Spleen (tissue), 11 donors: ENCODE results near the gene ZNF469. TPM values are rescaled to one million over a fixed set of nuclear protein-coding genes. Genes with fewer than 3 reads are reported as not detected.

ENCODE experiments used
- DNase-seq: peaks from one replicate; pipeline ENCODE4 v3.0.0-alpha.2; 2020
- H3K27ac ChIP-seq, 8 donors: fragments of 200-600 bp; sonication (generic) in 7 of 8; 1 replicate in 4 of 8; 2 replicates in 4 of 8; pipeline versions ENCODE4 v1.5.0 to v1.8.0; 2016 to 2021; ENCODE audit warnings: inconsistent platforms in 4 of 8, mild to moderate bottlenecking in 4 of 8, moderate library complexity in 1 of 8
- H3K27me3 ChIP-seq, 7 donors: fragments of 200-600 bp; sonication (generic) in 6 of 7; replicated peaks in 1 of 7; 1 replicate in 4 of 7; 2 replicates in 3 of 7; pipeline versions ENCODE4 v1.5.0 to v1.8.0; 2016 to 2021; ENCODE audit warnings: inconsistent platforms in 3 of 7, mild to moderate bottlenecking in 1 of 7
- H3K36me3 ChIP-seq, 6 donors: fragments of 200-600 bp; sonication (generic) in 5 of 6; 1 replicate in 4 of 6; 2 replicates in 2 of 6; pipeline versions ENCODE4 v1.5.0 to v1.8.0; 2016 to 2021; ENCODE audit warnings: inconsistent platforms in 2 of 6
- H3K4me1 ChIP-seq, 6 donors: fragments of 200-600 bp; sonication (generic) in 5 of 6; 1 replicate in 3 of 6; 2 replicates in 3 of 6; pipeline versions ENCODE4 v1.5.0 to v1.8.0; 2016 to 2021; ENCODE audit warnings: inconsistent platforms in 3 of 6
- H3K4me3 ChIP-seq, 8 donors: fragments of 200-600 bp; sonication (generic) in 7 of 8; 1 replicate in 4 of 8; 2 replicates in 4 of 8; pipeline versions ENCODE4 v1.5.0 to v1.8.0; 2016 to 2021; ENCODE audit warnings: inconsistent platforms in 4 of 8, mild to moderate bottlenecking in 4 of 8, moderate library complexity in 2 of 8
- H3K9me3 ChIP-seq, 8 donors: fragments of 200-600 bp; sonication (generic) in 7 of 8; 1 replicate in 4 of 8; 2 replicates in 4 of 8; pipeline versions ENCODE4 v1.5.0 to v1.8.0; 2016 to 2021; ENCODE audit warnings: inconsistent platforms in 4 of 8
- POLR2A ChIP-seq, 3 donors: fragments of 450-650 bp; IDR thresholded peaks; one replicate each; pipeline ENCODE4 v1.5.1; 2017; ENCODE audit warnings: antibody characterized with exemption in 3 of 3, mild to moderate bottlenecking in 1 of 3
- POLR2AphosphoS5 ChIP-seq, 3 donors: sonication (generic); formaldehyde crosslinking; IDR thresholded peaks; one replicate each; pipeline ENCODE4 v1.5.1; 2017; ENCODE audit warnings: antibody characterized with exemption in 3 of 3
- WGBS, 5 donors: extraction: QIAGEN DNeasy Blood & Tissue Kit in 3 of 5; methylation state at CpG; one replicate each; pipeline versions ENCODE4 v1.1.5 to v1.1.7; 2013 to 2018; 5-methylcytosine and 5-hydroxymethylcytosine counted together
- intact Hi-C: fragments of 100-400 bp; cut with DNase I; formaldehyde crosslinking; loops from one replicate; pipeline ENCODE4 v1.15.0; 2023; ENCODE audit warnings: low total_unique reads
- polyA plus RNA-seq, 3 donors: library from polyadenylated mRNA; stranded (reverse); fragments of 200-250 nt; gene quantifications; one replicate each; pipeline ENCODE4 v1.2.1, GENCODE V29; 2013
- total RNA-seq, 7 donors: library from RNA; depleted of rRNA in 3 of 7; stranded (reverse); fragments of >200 nt in 3 of 7; fragmentation: NEBNext Ultra II Directional in 4 of 7; extraction: Animal tissue kit (Norgen Biotek cat#: 25700) in 4 of 7; gene quantifications; one replicate each; pipeline versions ENCODE4 v1.1.0 to v1.2.1, GENCODE V29; 2016 to 2021
- TF ChIP-seq, protein P1 (sequence below), 11 experiments: fragments of 200-600 bp in 7 of 11; fragments of 450-650 bp in 4 of 11; sonication (generic) in 4 of 11; IDR thresholded peaks in 8 of 11; conservative IDR thresholded peaks in 3 of 11; 1 replicate in 7 of 11; 2 replicates in 4 of 11; pipeline versions ENCODE4 v1.4.0 to v1.8.0; 2016 to 2021; ENCODE audit warnings: antibody characterized with exemption in 11 of 11, inconsistent platforms in 4 of 11, mild to moderate bottlenecking in 1 of 11
- donor health status: healthy with polysubstance abuse.
- donor health status: DM: no; HTN: no; CAD: no; lungs with moderate emphysema.
- donor health status: DM: no; HTN: no; CAD: no.
- donor health status: Bipolar disorder and iron deficiency.
- donor health status: healthy.
- donor health status: DM: no; HTN: no; CAD: no.
- donor health status: DM: yes; HTN: yes; CAD: no.

The ZNF469 gene
- total and polyA plus RNA-seq, 10 donors, result 0.27 to 8.0 (median 3.3) TPM

DNA sequence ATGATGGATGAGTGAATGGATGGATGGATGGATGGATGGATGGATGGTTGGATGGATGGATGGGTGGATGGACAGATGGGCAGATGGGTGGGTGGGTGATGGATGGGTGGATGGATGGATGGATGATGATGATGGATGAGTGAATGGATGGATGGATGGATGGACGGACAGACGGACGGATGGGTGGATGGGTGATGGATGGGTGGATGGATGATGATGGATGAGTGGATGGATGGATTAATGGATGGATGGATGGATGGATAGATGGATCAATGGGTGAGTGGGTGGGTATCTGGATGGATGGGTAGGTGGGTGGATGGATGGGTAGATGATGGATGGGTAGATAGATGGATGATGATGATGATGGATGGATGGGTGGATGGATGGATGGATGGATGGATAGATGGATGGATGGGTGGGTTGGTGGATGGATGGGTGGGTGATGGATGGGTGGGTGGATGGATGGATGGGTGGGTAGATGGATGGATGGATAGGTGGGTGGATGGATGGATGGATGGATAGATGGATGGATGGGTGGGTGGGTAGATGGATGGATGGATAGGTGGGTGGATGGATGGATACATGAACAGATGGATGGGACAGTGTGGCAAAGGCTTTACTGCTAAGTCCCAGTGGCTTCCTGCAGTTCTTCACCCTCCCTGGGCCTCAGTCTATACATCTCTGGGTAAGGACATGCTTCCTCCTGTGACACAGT, 40.1 kb downstream of the ZNF469 start:
- peaks cover 0 to 10% (median 0%) of the 10 kb centered on the region in 6 donors for H3K4me1 ChIP-seq
- no peak for DNase-seq
- 50 to 58% (median 55%) methylated on average over 3 of the region's 3 CpGs for WGBS, 5 donors
- H3K36me3 ChIP-seq, result no peaks in the 10 kb centered on the region
- peaks cover 0 to 21% (median 0%) of the 10 kb centered on the region in 7 donors for H3K27me3 ChIP-seq
- no peak overlapping the region for H3K27ac ChIP-seq
- H3K9me3 ChIP-seq, result no peaks in the 10 kb centered on the region
- no peak overlapping the region for H3K4me3 ChIP-seq
- TF ChIP-seq POLR2A (IDR thresholded peaks at IDR 0.05), result no peak
- TF ChIP-seq, protein P1, sequence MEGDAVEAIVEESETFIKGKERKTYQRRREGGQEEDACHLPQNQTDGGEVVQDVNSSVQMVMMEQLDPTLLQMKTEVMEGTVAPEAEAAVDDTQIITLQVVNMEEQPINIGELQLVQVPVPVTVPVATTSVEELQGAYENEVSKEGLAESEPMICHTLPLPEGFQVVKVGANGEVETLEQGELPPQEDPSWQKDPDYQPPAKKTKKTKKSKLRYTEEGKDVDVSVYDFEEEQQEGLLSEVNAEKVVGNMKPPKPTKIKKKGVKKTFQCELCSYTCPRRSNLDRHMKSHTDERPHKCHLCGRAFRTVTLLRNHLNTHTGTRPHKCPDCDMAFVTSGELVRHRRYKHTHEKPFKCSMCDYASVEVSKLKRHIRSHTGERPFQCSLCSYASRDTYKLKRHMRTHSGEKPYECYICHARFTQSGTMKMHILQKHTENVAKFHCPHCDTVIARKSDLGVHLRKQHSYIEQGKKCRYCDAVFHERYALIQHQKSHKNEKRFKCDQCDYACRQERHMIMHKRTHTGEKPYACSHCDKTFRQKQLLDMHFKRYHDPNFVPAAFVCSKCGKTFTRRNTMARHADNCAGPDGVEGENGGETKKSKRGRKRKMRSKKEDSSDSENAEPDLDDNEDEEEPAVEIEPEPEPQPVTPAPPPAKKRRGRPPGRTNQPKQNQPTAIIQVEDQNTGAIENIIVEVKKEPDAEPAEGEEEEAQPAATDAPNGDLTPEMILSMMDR (IDR thresholded peaks at IDR 0.05 in 8 of 11, conservative IDR thresholded peaks at IDR 0.05 in 3 of 11), result no peak
- no peak for TF ChIP-seq POLR2AphosphoS5 (IDR thresholded peaks at IDR 0.05)
- intact Hi-C loops, result no loop called here

DNA sequence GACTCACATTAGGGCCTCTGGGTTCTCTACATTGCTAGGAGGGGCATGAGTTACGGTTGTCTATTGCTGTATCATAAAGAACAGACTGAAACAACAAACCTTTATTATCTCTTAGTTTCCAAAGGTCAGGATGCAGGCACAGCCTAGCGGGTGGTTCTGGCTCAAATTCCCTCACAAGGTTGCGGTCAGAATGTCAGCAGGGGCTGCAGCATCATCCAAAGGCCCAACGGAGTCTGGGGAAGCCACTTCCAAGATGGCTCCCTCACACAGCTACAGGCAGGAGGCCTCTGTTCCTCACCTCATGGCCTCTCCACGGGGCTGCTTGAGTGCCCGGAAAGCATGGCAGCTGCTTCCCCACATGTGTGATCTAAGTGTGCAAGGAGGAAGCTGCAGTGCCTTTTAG, 40.7 kb downstream of the ZNF469 start:
- WGBS, 5 donors, result 80 to 92% (median 88%) methylated on average over 4 to 6 of the region's 6 CpGs
- peaks cover 0 to 21% (median 0%) of the 10 kb centered on the region in 7 donors for H3K27me3 ChIP-seq
- DNase-seq, result no peak
- TF ChIP-seq, protein P1 (IDR thresholded peaks at IDR 0.05 in 8 of 11, conservative IDR thresholded peaks at IDR 0.05 in 3 of 11), result no peak
- TF ChIP-seq POLR2AphosphoS5 (IDR thresholded peaks at IDR 0.05), result peak in 1 of 3 donors; percentile 7
- H3K36me3 ChIP-seq, result no peaks in the 10 kb centered on the region
- no peak overlapping the region for H3K4me3 ChIP-seq
- H3K9me3 ChIP-seq, result no peaks in the 10 kb centered on the region
- intact Hi-C loops, result no loop called here
- H3K4me1 ChIP-seq, result peaks cover 0 to 11% (median 0%) of the 10 kb centered on the region in 6 donors
- H3K27ac ChIP-seq, result no peak overlapping the region

DNA sequence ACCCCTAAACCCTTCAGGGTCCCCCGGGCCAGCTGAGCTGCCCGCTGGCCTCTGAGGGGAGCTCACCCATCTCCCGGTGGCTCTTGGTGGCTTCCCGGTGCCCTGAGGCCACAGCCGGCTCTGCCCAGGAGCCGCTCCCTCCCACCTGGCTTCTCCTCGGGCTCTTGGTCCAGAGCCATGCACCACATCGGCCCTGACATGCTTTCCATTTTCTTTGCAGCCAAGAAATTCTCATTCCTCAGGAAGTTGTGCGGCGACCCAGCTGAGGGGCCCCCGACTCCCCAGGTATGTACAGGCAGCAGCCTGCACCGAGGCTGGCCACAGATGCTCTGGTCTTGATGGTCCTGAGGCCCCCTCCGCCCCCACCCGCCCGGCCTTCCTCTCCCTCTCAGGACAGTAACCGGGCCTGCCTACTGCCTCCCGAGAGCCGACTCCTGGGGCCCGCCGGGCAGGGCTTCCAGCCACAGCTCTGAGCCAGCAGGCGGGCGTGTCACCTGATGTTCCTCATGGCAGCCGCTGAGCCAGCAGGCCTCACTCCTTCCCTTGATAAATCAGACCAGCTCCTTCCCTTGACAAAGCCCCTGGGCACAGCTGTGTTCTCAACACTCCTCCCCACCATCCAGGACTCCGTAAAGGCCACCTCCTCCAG, 42.0 kb downstream of the ZNF469 start:
- Histone ChIP-seq H3K4me1 (peaks cover 0 to 14% (median 7%) of the 10 kb centered on the region in 6 donors), H3K27ac (no peak overlapping the region), H3K27me3 (peaks cover 0 to 19% (median 0%) of the 10 kb centered on the region in 7 donors), H3K4me3 (no peak overlapping the region), H3K36me3 (no peaks in the 10 kb centered on the region), H3K9me3 (no peaks in the 10 kb centered on the region)
- no peak for DNase-seq
- 39 to 60% (median 42%) methylated on average over 15 to 24 of the region's 24 CpGs for WGBS, 5 donors
- TF ChIP-seq POLR2A (IDR thresholded peaks at IDR 0.05) (no peak), POLR2AphosphoS5 (IDR thresholded peaks at IDR 0.05) (peak in 1 of 3 donors; percentile 20)
- intact Hi-C loops, result no loop called here

DNA sequence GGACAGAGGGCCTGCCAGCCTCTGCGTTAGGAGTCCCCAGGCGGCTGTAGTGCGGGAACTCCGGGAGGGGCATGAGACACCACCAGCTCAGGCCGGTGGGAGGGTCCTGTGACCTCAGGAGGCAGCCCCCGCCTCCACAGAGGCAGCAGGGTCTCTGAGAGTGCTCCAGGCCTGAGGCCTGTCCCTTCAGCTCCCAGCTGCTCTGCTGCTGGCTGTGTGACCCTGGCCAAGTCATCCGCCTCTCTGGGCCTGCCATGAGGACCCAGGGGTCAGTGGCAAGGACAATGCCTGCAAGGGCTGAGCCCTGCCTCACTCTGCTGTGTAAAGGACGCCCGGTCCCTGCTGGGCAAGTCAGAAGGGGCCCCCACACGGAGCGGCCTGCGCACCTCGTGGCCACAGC, 43.3 kb downstream of the ZNF469 start:
- Histone ChIP-seq H3K27ac (no peak overlapping the region), H3K4me3 (no peak overlapping the region), H3K4me1 (peaks cover 4 to 27% (median 20%) of the 10 kb centered on the region in 6 donors), H3K27me3 (peaks cover 0 to 22% (median 0%) of the 10 kb centered on the region in 7 donors), H3K9me3 (no peaks in the 10 kb centered on the region), H3K36me3 (no peaks in the 10 kb centered on the region)
- WGBS, 5 donors, result 80 to 96% (median 93%) methylated on average over 1 to 13 of the region's 13 CpGs
- DNase-seq, result no peak
- intact Hi-C loops, result no loop called here
- TF ChIP-seq POLR2AphosphoS5 (IDR thresholded peaks at IDR 0.05) (no peak), POLR2A (IDR thresholded peaks at IDR 0.05) (no peak)
- TF ChIP-seq, protein P1 (IDR thresholded peaks at IDR 0.05 in 8 of 11, conservative IDR thresholded peaks at IDR 0.05 in 3 of 11), result no peak
